Heart left ventricle (tissue), 16 donors: ENCODE results near the gene LMO3. TPM values are rescaled to one million over a fixed set of nuclear protein-coding genes. Genes with fewer than 3 reads are reported as not detected.

Source experiments
- ATAC-seq, 4 donors: fragments of 200-7000 bp; cut with Tn5 transposase; one replicate each; pipeline ENCODE4 v1.9.1; 2020 to 2022; ENCODE audit warnings: moderate library complexity in 4 of 4, mild to moderate bottlenecking in 3 of 4, moderate number of reproducible peaks in 1 of 4
- DNase-seq, 5 donors: peaks; one replicate each; pipeline ENCODE4 v3.0.0-alpha.2; 2020
- H3K27ac ChIP-seq, 12 donors: fragments of 200-600 bp; sonication (generic) in 4 of 12; one replicate each; pipeline versions ENCODE4 v1.5.0 to v1.8.0; 2016 to 2022; ENCODE audit warnings: mild to moderate bottlenecking in 2 of 12
- H3K27me3 ChIP-seq, 9 donors: fragments of 200-600 bp; sonication (generic) in 2 of 9; one replicate each; pipeline versions ENCODE4 v1.5.1 to v1.8.0; 2016 to 2022; ENCODE audit warnings: mild to moderate bottlenecking in 3 of 9
- H3K36me3 ChIP-seq, 9 donors: fragments of 200-600 bp; sonication (generic) in 2 of 9; one replicate each; pipeline versions ENCODE4 v1.5.0 to v1.8.0; 2018 to 2022; ENCODE audit warnings: mild to moderate bottlenecking in 2 of 9
- H3K4me1 ChIP-seq, 12 donors: fragments of 200-600 bp; sonication (generic) in 4 of 12; one replicate each; pipeline versions ENCODE4 v1.5.0 to v1.8.0; 2016 to 2022; ENCODE audit warnings: mild to moderate bottlenecking in 3 of 12
- H3K4me3 ChIP-seq, 12 donors: fragments of 200-600 bp; sonication (generic) in 4 of 12; one replicate each; pipeline versions ENCODE4 v1.5.0 to v1.8.0; 2017 to 2022; ENCODE audit warnings: mild to moderate bottlenecking in 9 of 12, moderate library complexity in 4 of 12
- H3K9me3 ChIP-seq, 12 donors: fragments of 200-600 bp; sonication (generic) in 4 of 12; one replicate each; pipeline versions ENCODE4 v1.5.0 to v1.8.0; 2016 to 2022; ENCODE audit warnings: mild to moderate bottlenecking in 1 of 12
- POLR2A ChIP-seq, 2 donors: fragments of 450-650 bp; IDR thresholded peaks; one replicate each; pipeline ENCODE4 v1.6.1; 2017; ENCODE audit warnings: antibody characterized with exemption in 2 of 2, mild to moderate bottlenecking in 2 of 2, moderate library complexity in 2 of 2
- WGBS, 4 donors: extraction: QIAGEN DNeasy Blood & Tissue Kit in 2 of 4; methylation state at CpG; one replicate each; pipeline versions ENCODE4 v1.1.5 to v1.1.7; 2013 to 2018; 5-methylcytosine and 5-hydroxymethylcytosine counted together
- intact Hi-C, 10 donors: fragments of 100-400 bp; cut with DNase I; formaldehyde crosslinking; loops; one replicate each; pipeline versions ENCODE4 v1.11.1 to v1.14.2; 2022
- polyA plus RNA-seq, 2 donors: library from polyadenylated mRNA; stranded (reverse); fragments of 200-250 nt; gene quantifications; one replicate each; pipeline ENCODE4 v1.2.3, GENCODE V29; 2013
- total RNA-seq, 9 donors: library from RNA; depleted of rRNA in 2 of 9; stranded (reverse); fragments of >200 nt in 2 of 9; fragmentation: NEBNext Ultra II Directional in 3 of 9; extraction: Animal tissue kit (Norgen Biotek cat#: 25700) in 3 of 9; gene quantifications; one replicate each; pipeline versions ENCODE4 v1.1.0 to v1.2.4, GENCODE V29; 2016 to 2023
- TF ChIP-seq, protein P1 (sequence below), 12 donors: fragments of 200-600 bp; sonication (generic) in 4 of 12; IDR thresholded peaks; one replicate each; pipeline versions ENCODE4 v1.5.0 to v1.8.0; 2018 to 2022; ENCODE audit warnings: antibody characterized with exemption in 12 of 12, mild to moderate bottlenecking in 5 of 12
- donor health status: ischemic (EF 13 %, LVEDD 7.1; RV severe dilation, severe dysfunction).
- donor health status: healthy with polysubstance abuse.
- donor health status: DM: no; HTN: yes; CAD: no.
- donor health status: DM: no; HTN: no; CAD: no.
- donor health status: ischemic (EF 25% LVEDD 6.9; RV normal size, moderate dysfunction).
- donor health status: ischemic (EF 25% LVEDD 5.7; RV mildly dilated, moderate dysfunction).
- donor health status: healthy.
- donor health status: DM: yes; HTN: yes; CAD: no.
- donor health status: ischemic (EF 35%, LVEDD 5.7; RV mildly dilated, moderate dysfunction).
- donor health status: nonischemic (EF 11% LVEDD 7.7; RV severe dilation, severe dysfunction).
- donor health status: DM: yes; HTN: yes; CAD: no.
- donor health status: PGD.
- donor health status: ischemic (EF 29% LVEDD 5.4; RV normal size, mild dysfunction).
- donor health status: nonischemic (EF 23%, LVEDD 6.1; RV moderate dilation, normal function).

LMO3 gene
- total and polyA plus RNA-seq, 11 donors: 0.14 to 8.8 (median 0.96) TPM

DNA sequence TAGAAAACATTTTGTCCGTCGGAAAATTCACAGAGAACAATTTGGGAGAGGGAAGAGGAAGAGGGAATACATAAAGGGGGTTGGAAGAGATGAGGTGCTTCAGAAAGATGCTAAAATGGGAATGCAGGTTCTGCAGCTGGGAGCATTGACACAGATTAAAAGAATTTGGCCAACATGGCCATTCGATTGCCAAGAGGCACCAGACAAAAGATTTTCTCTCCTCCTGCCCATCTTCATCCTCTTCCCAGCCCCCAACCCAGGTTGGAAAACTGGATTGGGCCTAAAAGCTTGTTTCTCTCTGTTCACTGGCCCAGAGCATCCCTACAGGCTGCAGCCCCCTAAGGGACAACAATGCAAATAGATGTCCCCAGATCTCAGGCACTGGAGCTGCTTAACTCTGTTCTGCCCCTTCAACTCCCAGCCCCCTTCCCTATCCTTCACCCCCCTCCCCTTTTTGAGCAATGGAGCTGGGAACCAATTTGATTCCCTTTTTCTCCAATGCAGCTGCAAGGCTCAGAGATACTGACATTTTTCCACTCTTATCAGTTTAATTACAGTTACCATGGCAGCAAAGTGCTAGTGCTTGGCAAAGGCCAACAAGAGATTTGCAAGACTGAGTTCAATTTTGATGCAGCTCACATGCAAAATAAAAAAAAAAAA, 1.9 kb downstream of the LMO3 start:
- no peak for DNase-seq
- WGBS, 4 donors: 72 to 82% (median 76%) methylated on average over 3 of the region's 3 CpGs
- intact Hi-C loops: no loop called here
- H3K9me3 ChIP-seq: no peaks in the 10 kb centered on the region
- peaks cover 0 to 14% (median 0%) of the 10 kb centered on the region in 12 donors for H3K4me1 ChIP-seq
- peak overlapping the region in 7 of 12 donors; percentile 48 to 61 (median 50) for H3K4me3 ChIP-seq
- ATAC-seq: no peak
- TF ChIP-seq POLR2A (IDR thresholded peaks at IDR 0.05): no peak
- TF ChIP-seq, protein P1, sequence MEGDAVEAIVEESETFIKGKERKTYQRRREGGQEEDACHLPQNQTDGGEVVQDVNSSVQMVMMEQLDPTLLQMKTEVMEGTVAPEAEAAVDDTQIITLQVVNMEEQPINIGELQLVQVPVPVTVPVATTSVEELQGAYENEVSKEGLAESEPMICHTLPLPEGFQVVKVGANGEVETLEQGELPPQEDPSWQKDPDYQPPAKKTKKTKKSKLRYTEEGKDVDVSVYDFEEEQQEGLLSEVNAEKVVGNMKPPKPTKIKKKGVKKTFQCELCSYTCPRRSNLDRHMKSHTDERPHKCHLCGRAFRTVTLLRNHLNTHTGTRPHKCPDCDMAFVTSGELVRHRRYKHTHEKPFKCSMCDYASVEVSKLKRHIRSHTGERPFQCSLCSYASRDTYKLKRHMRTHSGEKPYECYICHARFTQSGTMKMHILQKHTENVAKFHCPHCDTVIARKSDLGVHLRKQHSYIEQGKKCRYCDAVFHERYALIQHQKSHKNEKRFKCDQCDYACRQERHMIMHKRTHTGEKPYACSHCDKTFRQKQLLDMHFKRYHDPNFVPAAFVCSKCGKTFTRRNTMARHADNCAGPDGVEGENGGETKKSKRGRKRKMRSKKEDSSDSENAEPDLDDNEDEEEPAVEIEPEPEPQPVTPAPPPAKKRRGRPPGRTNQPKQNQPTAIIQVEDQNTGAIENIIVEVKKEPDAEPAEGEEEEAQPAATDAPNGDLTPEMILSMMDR (IDR thresholded peaks at IDR 0.05): no peak
- peak overlapping the region in 1 of 12 donors; percentile 77 for H3K27ac ChIP-seq
- H3K36me3 ChIP-seq: no peaks in the 10 kb centered on the region
- H3K27me3 ChIP-seq: peaks cover 0 to 38% (median 12%) of the 10 kb centered on the region in 9 donors

DNA sequence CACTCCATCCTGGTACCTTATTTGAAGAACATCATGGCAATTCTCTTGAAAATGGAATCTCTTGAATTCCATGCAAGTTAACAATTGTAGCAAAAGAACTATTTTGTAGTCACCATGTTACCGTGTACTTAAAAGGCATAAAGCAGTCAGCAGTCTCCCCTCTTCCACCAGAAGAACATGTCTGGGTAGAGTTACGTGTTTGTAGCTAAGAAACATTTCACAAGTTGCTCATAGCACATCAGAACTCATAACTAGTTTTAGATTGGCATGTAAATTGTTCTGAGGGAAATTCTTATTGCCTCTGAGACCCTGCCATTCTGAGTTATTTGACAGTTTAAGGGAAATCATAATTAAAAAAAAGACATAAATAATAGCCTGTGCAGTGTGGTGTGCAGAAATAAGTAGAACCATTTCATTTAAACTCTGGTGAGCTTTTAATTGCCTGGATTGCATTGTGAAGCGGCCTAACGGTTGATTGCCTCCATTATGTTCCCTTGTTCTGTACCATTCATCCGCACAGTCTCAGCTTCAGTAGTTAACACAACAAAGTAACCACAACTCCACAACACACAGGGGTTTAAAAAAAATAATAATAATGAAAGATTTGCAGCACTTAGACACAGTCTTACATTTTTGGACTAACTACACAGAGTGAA, 2.6 kb downstream of the LMO3 start:
- H3K27me3 ChIP-seq: peaks cover 0 to 36% (median 9%) of the 10 kb centered on the region in 9 donors
- intact Hi-C loops: no loop called here
- TF ChIP-seq, protein P1 (IDR thresholded peaks at IDR 0.05): no peak
- no peak for TF ChIP-seq POLR2A (IDR thresholded peaks at IDR 0.05)
- DNase-seq (no peak), ATAC-seq (no peak)
- H3K9me3 ChIP-seq: no peaks in the 10 kb centered on the region
- no peaks in the 10 kb centered on the region for H3K36me3 ChIP-seq
- H3K27ac ChIP-seq: peak overlapping the region in 1 of 12 donors; percentile 77
- 87 to 95% (median 89%) methylated on average over 5 of the region's 5 CpGs for WGBS, 4 donors
- H3K4me3 ChIP-seq: no peak overlapping the region
- H3K4me1 ChIP-seq: peaks cover 0 to 14% (median 0%) of the 10 kb centered on the region in 12 donors

- peaks cover 0 to 14% (median 0%) of the 10 kb centered on the region in 12 donors for H3K4me1 ChIP-seq
- H3K4me3 ChIP-seq: no peak overlapping the region
- no peak for DNase-seq
- no peaks in the 10 kb centered on the region for H3K36me3 ChIP-seq
- WGBS, 4 donors: 60 to 77% (median 68%) methylated on average over 2 of the region's 2 CpGs
- ATAC-seq: no peak
- intact Hi-C loops: no loop called here
- H3K9me3 ChIP-seq: no peaks in the 10 kb centered on the region
- TF ChIP-seq, protein P1 (IDR thresholded peaks at IDR 0.05): no peak
- TF ChIP-seq POLR2A (IDR thresholded peaks at IDR 0.05): no peak
- H3K27ac ChIP-seq: peak overlapping the region in 1 of 12 donors; percentile 77
- H3K27me3 ChIP-seq: peaks cover 0 to 27% (median 3%) of the 10 kb centered on the region in 9 donors
Observed at GRCh38 chr12:16602412-16602811, 3.5 kb downstream of the LMO3 start.

- WGBS, 4 donors: 77 to 85% (median 78%) methylated on average over 5 of the region's 5 CpGs
- Histone ChIP-seq H3K36me3 (no peaks in the 10 kb centered on the region), H3K4me3 (no peak overlapping the region), H3K4me1 (peaks cover 0 to 4% (median 0%) of the 10 kb centered on the region in 12 donors), H3K27me3 (peaks cover 0 to 9% (median 0%) of the 10 kb centered on the region in 9 donors), H3K9me3 (no peaks in the 10 kb centered on the region), H3K27ac (peak overlapping the region in 1 of 12 donors; percentile 77)
- TF ChIP-seq POLR2A (IDR thresholded peaks at IDR 0.05): no peak
- TF ChIP-seq, protein P1 (IDR thresholded peaks at IDR 0.05): no peak
- intact Hi-C loops: no loop called here
- ATAC-seq: no peak
- DNase-seq: no peak
Observed at GRCh38 chr12:16600525-16600924, 5.4 kb downstream of the LMO3 start.
